CD4-positive, alpha-beta T cell treated with Interleukin-2 at 100 ng/mL for 4 hours (primary cell): Measurements from ENCODE around the gene KCNK13.

ENCODE experiments used
- DNase-seq: peaks from one replicate; pipeline ENCODE4 v3.0.0-alpha.2; 2020; ENCODE audit warnings: low spot score

The KCNK13 gene

GRCh38 chr14:90132821-90133570 lies 71.2 kb downstream of the KCNK13 start:
- DNase-seq, result no peak

DNA sequence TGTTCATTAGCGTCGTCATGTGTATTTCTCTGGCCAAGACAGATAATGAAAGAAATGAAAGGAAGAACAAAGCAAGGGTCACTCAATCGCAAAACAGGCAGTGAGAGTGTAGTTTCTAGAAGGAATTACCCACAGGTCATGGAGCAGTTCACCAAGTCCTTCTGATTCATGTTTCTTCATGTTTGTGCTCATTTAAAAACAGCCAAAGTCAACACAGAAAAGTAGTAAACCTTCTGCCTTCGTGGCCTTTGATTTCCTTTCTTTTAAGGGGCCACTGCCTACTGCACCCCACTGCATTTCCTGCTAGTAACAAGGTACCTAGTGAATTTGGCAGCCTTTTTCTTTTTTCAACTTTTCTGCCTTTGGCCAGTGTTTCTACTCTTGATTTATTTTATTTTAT lies 75.1 kb downstream of the KCNK13 start:
- DNase-seq, result no peak

DNA sequence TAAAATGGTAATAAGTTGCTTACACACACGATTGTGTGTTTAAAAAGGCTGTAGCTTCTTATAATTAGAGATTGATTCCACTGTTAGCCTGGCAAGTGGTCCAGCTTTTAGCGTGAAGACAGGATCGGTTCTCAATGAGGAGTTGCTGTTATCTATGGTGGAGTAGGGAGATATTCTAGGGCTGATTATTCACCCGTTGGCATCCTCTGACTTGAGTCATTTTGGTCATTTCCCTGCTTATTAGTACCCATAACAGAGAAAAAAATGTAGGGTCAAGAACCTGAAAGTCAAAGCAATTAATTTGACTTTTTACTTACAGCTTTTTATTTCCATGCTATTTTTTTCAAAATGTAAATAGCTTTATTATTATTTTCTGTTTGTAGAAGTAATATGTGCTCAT lies 76.0 kb downstream of the KCNK13 start:
- no peak for DNase-seq

GRCh38 chr14:90139199-90139598 lies 77.4 kb downstream of the KCNK13 start:
- no peak for DNase-seq

DNA sequence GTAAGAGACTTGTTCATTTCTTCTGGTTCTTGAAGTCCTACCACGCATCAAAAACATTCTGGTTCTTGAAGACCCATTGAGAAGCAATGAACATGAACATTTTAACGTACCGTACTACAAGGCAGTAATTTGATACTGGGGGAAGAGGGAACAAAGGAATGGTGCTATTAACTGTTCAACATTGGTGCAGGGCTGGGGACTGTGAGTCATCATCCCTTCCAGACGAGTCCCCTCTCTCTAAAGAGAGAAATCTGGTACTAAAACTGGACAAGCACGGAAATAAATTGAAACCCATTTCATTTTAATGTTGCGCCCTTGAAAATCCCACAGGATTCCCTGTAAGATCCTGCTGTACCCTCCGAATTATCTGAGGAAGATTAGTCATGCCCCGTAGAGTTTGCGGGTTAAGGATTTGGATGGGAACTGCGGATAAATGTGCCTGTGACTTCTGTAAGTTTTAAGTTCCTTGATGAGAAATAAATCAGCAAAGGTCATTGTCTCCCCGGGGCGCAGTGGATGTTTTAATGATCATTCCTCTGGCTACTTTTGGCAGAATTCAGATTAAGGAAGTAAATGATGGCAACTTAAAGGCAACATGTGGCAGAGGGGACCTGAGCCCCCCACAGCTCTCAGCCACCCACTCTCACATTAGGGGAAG lies 78.6 kb downstream of the KCNK13 start:
- no peak for DNase-seq

- no peak for DNase-seq
Observed at GRCh38 chr14:90140956-90141316, 79.1 kb downstream of the KCNK13 start.

GRCh38 chr14:90153429-90153828 lies 91.6 kb downstream of the KCNK13 start:
- no peak for DNase-seq

GRCh38 chr14:90154110-90154509 lies 92.3 kb downstream of the KCNK13 start:
- no peak for DNase-seq

DNA sequence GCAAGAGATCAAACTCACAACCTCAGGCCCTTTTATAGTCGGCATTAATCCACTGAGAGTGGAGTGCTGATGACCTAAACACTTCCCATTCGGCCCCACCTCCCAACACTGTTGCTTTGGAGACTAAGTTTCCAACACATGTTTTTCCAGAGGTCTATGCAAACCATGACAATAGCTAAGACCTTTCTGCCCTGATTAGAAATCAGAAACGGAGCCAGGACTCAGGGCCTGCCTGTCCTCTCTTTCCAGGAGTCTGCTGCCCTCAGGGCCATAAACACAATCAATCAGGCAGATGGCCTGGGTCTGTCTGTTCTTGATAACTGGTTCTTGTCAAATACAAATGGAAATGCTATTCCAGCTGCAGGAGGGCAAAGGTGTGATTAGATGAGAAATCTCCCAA lies 97.4 kb downstream of the KCNK13 start:
- no peak for DNase-seq

DNA sequence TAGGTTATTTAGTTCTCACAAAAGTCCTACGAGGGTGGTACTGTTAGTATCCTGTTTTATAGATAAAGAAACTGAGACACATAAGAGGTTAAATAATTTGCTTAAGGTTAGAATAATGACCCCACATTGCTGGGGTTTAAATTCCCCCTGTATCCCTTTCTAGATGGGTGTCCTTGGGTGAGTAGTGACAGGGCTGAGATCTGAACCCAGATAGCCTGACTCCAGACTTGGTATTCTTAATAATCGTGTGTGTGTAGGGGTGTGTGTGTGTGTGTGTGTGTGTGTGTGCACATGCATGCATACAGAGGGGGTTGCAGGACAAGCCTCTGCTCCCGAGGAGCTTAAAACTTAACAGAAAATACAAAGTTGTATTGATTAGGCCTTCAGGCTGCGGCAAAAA lies 97.9 kb downstream of the KCNK13 start:
- DNase-seq, result no peak

DNA sequence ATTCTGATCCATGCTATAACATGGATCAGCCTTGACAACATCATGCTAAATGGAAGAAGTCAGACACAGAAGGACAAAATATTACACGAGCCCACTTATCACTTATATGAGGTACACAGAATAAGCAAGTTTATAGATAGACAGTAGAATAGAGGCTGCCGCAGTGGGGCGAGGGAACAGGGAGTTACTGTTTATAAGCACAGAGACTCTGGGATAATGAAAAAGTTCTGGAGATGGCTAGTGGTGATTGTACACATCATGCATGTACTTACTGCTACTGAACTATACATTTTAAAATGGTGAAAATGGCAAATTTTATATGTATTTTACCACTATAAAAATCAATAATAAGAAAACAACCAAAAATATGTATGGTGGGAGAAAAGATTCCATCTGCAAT lies 99.3 kb downstream of the KCNK13 start:
- DNase-seq, result no peak

GRCh38 chr14:90168425-90169105 lies 106.8 kb downstream of the KCNK13 start:
- no peak for DNase-seq

DNA sequence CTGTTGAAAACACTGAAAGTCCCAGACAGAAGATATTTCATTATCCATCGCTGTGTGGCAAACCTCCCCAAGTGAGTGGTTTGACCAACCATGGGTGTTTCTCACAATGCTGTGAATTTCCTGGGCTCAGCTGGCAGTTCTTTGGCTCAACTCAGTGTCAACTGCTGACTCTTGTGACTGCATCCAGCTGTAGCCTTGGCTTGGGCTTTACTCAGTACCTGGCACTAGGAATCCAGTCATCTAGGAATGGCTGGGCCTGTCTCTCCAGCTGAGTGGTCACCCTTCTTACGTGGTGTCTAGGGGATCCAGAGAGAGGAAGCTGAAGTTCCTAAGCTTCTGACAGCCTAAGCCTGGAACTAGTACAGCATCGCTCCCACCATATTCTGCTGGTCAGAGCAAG lies 113.8 kb downstream of the KCNK13 start:
- no peak for DNase-seq

DNA sequence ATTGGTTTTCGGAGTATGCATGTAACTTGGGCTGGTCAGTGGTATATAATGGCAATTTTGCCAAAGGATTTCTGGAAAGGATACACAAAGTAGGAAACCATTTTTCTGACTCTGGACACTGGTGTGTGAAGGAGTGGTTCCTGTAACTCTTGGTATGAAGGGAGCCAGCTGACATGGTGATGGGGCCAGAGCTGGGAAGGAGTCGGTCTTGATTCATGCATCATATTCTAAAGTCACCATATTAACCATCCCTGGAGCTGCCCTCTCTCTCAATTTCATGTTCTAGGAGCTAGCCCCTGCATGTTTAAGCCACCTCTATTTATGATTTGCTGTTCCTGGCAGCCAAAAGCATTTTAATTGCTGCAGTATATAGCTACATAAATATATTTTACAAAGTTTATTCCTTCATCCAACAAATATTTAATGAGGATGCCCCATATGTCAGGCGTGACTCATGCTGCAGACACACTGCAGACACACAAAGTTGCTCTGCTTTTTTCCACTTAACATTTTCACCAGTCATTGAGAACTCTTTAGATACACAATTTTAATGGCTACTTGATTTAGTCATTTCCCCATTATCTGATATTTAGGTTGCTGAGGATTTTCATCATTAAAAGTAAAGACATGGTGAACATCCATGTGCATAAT lies 115.9 kb downstream of the KCNK13 start:
- DNase-seq, result no peak

GRCh38 chr14:90179357-90179756 lies 117.6 kb downstream of the KCNK13 start:
- DNase-seq, result no peak

DNA sequence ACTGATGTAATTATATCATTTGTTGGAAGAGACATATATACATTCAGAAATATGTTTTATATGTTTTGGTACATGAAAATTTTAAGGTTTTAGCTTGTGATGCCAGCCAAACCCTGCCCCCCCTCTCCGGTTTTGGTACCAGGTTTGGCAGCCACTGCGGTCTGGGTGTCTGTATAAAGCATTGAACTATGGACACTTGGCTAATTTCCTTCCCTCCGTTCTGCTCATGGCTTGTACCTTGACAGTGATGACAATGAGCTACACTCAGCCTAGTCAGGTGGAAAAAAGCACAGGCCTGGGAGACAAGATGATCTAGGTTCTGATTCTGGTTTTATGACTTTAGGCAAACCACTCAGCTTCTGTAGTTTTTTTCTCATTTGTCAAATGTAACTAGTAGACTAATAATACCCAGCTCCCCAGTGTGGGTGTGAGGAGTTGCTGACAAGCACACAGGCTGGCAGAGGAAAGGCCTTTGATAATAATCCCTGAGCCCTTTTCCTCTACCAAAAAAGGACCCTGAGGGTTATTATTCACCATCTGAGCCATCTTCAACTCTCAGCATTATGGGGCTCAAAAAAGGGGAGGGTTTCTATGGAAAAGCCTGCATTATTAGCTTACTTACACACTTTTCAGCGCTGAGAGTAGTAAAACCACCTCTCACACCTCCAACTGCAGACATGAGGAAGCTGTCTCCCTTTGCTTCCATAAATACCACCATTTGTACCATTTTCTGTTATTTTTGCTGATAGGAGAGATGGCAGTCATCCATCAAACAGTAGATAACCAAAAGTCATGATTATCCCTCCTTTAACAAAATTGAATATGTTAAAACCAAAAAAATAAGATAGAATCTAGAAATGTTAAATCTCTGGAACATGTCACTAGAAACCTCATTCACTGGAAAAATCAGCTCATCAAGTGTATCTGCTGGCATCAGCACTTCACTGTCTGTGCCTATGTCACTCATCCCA lies 118.3 kb downstream of the KCNK13 start:
- no peak for DNase-seq

DNA sequence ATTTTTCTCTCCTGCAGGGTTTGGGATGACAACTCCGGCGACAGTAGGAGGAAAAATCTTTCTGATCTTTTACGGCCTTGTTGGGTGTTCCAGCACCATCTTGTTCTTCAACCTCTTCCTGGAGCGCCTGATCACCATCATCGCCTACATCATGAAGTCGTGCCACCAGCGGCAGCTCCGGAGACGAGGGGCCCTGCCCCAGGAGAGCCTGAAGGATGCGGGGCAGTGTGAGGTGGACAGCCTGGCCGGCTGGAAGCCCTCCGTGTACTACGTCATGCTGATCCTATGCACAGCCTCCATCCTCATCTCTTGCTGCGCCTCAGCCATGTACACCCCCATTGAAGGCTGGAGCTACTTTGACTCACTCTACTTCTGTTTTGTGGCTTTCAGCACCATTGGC lies 122.3 kb downstream of the KCNK13 start:
- no peak for DNase-seq

DNA sequence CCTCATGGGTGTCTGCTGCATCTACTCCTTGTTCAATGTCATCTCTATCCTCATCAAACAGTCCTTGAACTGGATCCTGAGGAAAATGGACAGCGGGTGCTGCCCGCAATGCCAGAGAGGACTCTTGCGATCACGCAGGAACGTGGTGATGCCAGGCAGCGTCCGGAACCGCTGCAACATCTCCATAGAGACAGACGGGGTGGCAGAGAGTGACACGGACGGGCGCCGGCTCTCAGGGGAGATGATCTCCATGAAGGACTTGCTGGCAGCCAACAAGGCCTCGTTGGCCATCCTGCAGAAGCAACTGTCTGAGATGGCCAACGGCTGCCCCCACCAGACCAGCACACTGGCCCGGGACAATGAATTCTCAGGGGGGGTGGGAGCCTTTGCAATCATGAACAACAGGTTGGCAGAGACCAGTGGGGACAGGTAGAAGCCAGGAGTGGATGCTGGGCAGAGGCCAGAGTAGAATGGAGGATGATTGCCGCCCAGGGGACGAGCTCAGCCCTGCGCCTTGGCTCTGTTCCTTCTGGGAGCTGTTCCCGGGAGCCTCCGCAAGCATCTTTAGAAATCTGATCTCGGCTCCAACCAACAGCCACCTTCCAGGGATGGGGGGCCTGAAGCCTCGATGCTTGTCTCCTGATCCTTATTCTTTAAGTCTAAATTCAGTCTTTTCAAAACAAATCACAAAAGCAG lies 122.9 kb downstream of the KCNK13 start:
- no peak for DNase-seq

DNA sequence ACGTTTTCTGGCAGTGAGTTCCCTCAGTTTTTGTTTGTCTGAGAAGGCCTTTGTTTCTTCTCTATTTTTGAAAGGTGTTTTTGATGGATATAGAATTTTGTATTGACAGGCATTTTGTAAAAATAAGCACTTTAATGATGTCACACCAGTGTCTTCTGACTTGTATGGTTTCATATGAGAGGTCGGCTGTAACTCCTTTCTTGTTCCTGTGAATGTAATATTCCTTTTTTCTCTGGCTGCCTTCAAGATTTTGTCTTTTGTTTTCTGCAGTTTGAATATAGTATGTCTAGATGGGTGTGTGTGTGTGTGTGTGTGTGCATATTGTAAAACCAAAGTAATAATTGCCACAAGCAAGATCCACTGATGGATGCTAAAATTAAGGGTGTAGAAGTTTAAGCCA lies 126.8 kb downstream of the KCNK13 start:
- DNase-seq, result no peak

DNA sequence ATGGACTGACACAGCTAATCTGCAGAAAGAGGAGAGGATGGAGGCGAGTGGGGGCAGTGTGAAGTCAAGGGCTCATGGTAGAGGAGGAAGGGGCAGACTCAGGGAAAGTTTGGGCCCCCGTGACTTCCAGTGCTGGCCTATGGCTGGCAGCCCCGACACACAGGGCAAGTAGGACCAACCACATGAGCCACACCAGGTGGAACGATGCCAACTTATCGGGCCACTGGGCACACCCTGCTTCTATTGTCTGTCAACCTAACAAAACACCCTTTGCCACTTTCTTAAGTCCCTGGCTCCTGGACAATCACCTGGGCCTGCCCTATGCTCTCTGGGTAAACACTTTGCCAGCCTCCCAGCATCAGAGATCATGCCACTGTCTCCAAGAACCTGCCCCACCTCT lies 129.4 kb downstream of the KCNK13 start:
- no peak for DNase-seq

DNA sequence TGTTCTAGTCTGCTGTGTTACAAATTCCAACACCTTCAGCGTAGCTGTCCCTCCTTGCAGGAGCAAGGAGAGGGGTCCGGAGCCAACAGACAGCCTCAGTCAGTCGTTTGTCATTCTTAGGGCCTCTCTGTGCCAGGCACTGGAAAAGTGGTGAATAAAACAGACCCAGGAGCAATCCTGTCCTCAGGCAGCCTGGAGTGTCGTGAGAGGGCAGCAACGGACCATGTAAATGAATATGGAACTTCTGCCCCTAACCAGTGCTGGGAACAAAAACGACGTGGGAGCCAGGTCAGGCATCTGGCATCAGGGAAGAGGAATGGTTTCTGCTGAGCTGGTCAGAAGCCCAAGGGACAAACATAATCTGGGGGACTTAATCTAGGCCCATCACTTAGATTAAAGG lies 129.8 kb downstream of the KCNK13 start:
- DNase-seq, result no peak
